HCT116 (cell line): ENCODE data around the gene MACIR.

Experiments used
- CEBPB ChIP-seq: IDR thresholded peaks from 2 replicates; pipeline ENCODE4 v1.6.1; 2012; ENCODE audit warnings: low read depth
- CTCF ChIP-seq, 3 experiments: fragments of 200-600 bp in 1 of 3; sonication (generic) in 1 of 3; IDR thresholded peaks in 2 of 3; conservative IDR thresholded peaks in 1 of 3; 2 replicates each; pipeline ENCODE4 v1.5.1; 2012 to 2017; ENCODE audit warnings: low read depth in 2 of 3, low read length in 2 of 3, antibody characterized with exemption in 1 of 3, borderline replicate concordance in 1 of 3, control low read depth in 1 of 3, mild to moderate bottlenecking in 1 of 3, mixed read lengths in 1 of 3, mixed run types in 1 of 3, moderate library complexity in 1 of 3; ENCODE audit not compliant: insufficient read depth in 1 of 3
- EZH2 ChIP-seq: fragments of 200-600 bp; sonication (generic); IDR thresholded peaks from 2 replicates; pipeline ENCODE4 v1.6.1; 2017; ENCODE audit warnings: antibody characterized with exemption, mixed run types
- JUND ChIP-seq: IDR thresholded peaks from 2 replicates; pipeline ENCODE4 v1.6.1; 2012
- POLR2A ChIP-seq: IDR thresholded peaks from 2 replicates; pipeline ENCODE4 v1.7.0; 2011; ENCODE audit warnings: borderline replicate concordance; ENCODE audit not compliant: insufficient read depth, insufficient read length; ENCODE audit errors: extremely low read depth
- RAD21 ChIP-seq: IDR thresholded peaks from 2 replicates; pipeline ENCODE4 v1.6.1; 2012; ENCODE audit warnings: low read depth, mild to moderate bottlenecking
- SP1 ChIP-seq: IDR thresholded peaks from 2 replicates; pipeline ENCODE4 v1.6.1; 2012; ENCODE audit warnings: low read depth
- TF ChIP-seq, protein P1 (sequence below): IDR thresholded peaks from 2 replicates; pipeline ENCODE4 v1.6.1; 2012
- TF ChIP-seq, protein P2 (sequence below): IDR thresholded peaks from 2 replicates; pipeline ENCODE4 v1.6.1; 2012

DNA sequence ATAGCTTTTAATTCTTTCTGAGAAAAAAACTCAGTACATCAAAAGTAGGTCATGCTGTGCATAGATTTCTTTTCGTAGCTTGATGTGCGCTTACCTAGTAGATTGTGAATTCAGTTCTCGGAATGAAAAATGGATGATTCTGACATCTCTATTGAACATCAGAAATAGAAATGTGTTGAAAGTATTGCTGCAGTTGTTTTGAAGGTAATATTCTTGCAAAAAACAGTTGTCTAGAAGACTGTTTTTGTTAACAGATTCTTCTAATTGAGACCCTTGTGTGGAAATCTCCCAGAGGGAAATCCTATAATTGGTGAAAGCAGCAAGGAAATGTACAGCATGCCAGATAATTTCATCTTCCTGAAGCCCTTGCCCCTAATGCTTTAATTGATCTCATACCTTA is 54.5 kb downstream of the MACIR start:
- TF ChIP-seq CTCF (IDR thresholded peaks at IDR 0.05 in 2 of 3, conservative IDR thresholded peaks at IDR 0.05 in 1 of 3; ENCODE audit: borderline replicate concordance in 1 of 3, insufficient read depth in 1 of 3, low read depth in 2 of 3, low read length in 2 of 3) (no peak), RAD21 (no peak), SP1 (no peak), CEBPB (no peak), POLR2A (no peak), EZH2 (no peak), JUND (no peak)
- TF ChIP-seq, protein P1, sequence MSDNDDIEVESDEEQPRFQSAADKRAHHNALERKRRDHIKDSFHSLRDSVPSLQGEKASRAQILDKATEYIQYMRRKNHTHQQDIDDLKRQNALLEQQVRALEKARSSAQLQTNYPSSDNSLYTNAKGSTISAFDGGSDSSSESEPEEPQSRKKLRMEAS = no peak
- TF ChIP-seq, protein P2, sequence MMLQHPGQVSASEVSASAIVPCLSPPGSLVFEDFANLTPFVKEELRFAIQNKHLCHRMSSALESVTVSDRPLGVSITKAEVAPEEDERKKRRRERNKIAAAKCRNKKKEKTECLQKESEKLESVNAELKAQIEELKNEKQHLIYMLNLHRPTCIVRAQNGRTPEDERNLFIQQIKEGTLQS = no peak
